Lung (tissue), 12 donors: Measurements from ENCODE around the gene DBNDD1. TPM values are rescaled to one million over a fixed set of nuclear protein-coding genes. Genes with fewer than 3 reads are reported as not detected.
"Not testable (repeated sequence)": the region's sequence is repeated elsewhere in the genome, so short reads cannot be mapped to it uniquely, and the experiment has no call there.

Source experiments
- ATAC-seq: fragments of 200-7000 bp; cut with Tn5 transposase; one replicate; pipeline ENCODE4 v1.9.1; 2020; ENCODE audit warnings: moderate number of reproducible peaks; ENCODE audit not compliant: insufficient read depth, low FRiP score
- DNase-seq, 3 donors: peaks; one replicate each; pipeline ENCODE4 v3.0.0-alpha.2; 2013 to 2017
- H3K27ac ChIP-seq, 2 donors: one replicate each; pipeline ENCODE4 v1.5.1; 2013; ENCODE audit warnings: mild to moderate bottlenecking in 2 of 2, moderate library complexity in 2 of 2, control low read depth in 1 of 2, inconsistent platforms in 1 of 2, low read depth in 1 of 2, low read length in 1 of 2
- H3K27me3 ChIP-seq, 3 donors: one replicate each; pipeline ENCODE4 v1.5.1; 2013; ENCODE audit warnings: low read length in 2 of 3; ENCODE audit not compliant: control insufficient read depth in 3 of 3, insufficient read depth in 3 of 3
- H3K36me3 ChIP-seq, 4 donors: one replicate each; pipeline ENCODE4 v1.5.1; 2013; ENCODE audit warnings: low read length in 4 of 4, mild to moderate bottlenecking in 1 of 4, moderate library complexity in 1 of 4; ENCODE audit not compliant: control insufficient read depth in 4 of 4, insufficient read depth in 4 of 4
- H3K4me1 ChIP-seq, 5 donors: one replicate each; pipeline ENCODE4 v1.5.1; 2013; ENCODE audit warnings: low read length in 5 of 5, mild to moderate bottlenecking in 2 of 5, moderate library complexity in 1 of 5; ENCODE audit not compliant: control insufficient read depth in 5 of 5, insufficient read depth in 5 of 5
- H3K4me3 ChIP-seq: one replicate; pipeline ENCODE4 v1.5.1; 2013; ENCODE audit warnings: mild to moderate bottlenecking, control low read depth, moderate library complexity
- H3K9ac ChIP-seq, 2 donors: one replicate each; pipeline ENCODE4 v1.5.1; 2013; ENCODE audit warnings: low read length in 2 of 2, control low read depth in 1 of 2; ENCODE audit not compliant: insufficient read depth in 1 of 2
- H3K9me3 ChIP-seq, 4 donors: one replicate each; pipeline ENCODE4 v1.5.1; 2013; ENCODE audit warnings: low read length in 3 of 4, mild to moderate bottlenecking in 1 of 4, moderate library complexity in 1 of 4; ENCODE audit not compliant: control insufficient read depth in 4 of 4, insufficient read depth in 3 of 4
- CTCF ChIP-seq: IDR thresholded peaks from 2 replicates; pipeline ENCODE4 v1.5.1; 2012; ENCODE audit warnings: mild to moderate bottlenecking; ENCODE audit errors: control extremely low read depth, extremely low read depth
- WGBS, 2 donors: extraction: QIAGEN DNeasy Blood & Tissue Kit; methylation state at CpG; one replicate each; pipeline ENCODE4 v1.1.7; 2013; 5-methylcytosine and 5-hydroxymethylcytosine counted together
- polyA plus RNA-seq, 2 donors: library from polyadenylated mRNA; stranded (reverse); fragments of 200-250 nt; gene quantifications; one replicate each; pipeline ENCODE4 v1.2.1, GENCODE V29; 2013
- total RNA-seq, 2 donors: library from RNA; depleted of rRNA in 1 of 2; stranded (reverse); fragments of >200 nt in 1 of 2; gene quantifications; one replicate each; pipeline ENCODE4 v1.2.1, GENCODE V29; 2014 to 2021
- donor health status: control.
- donor health status: control.
- donor health status: Bipolar disorder and iron deficiency.
- donor health status: healthy.
- donor health status: DM: yes; HTN: yes; CAD: no.

DBNDD1 gene
- total and polyA plus RNA-seq, 4 donors, result 2.5 to 5.8 (median 4.5) TPM

GRCh38 chr16:90008708-90009145, 10.5 kb downstream of the DBNDD1 start:
- no peak overlapping the region for H3K27ac ChIP-seq
- no peak for DNase-seq
- no peaks in the 10 kb centered on the region for H3K4me1 ChIP-seq
- H3K36me3 ChIP-seq, result no peaks in the 10 kb centered on the region
- H3K9ac ChIP-seq, result no peak overlapping the region
- peak; percentile 27 for ATAC-seq
- no peak for TF ChIP-seq CTCF
- no peaks in the 10 kb centered on the region for H3K9me3 ChIP-seq
- no peaks in the 10 kb centered on the region for H3K27me3 ChIP-seq
- no peak overlapping the region for H3K4me3 ChIP-seq
- WGBS, 2 donors, result 30 to 57% methylated on average over 13 of the region's 13 CpGs

- H3K9me3 ChIP-seq, H3K9ac ChIP-seq, H3K36me3 ChIP-seq, DNase-seq, H3K27me3 ChIP-seq, H3K27ac ChIP-seq, ATAC-seq, H3K4me3 ChIP-seq, H3K4me1 ChIP-seq: not testable (repeated sequence)
- WGBS, 2 donors, result 54 to 70% methylated on average over 13 of the region's 13 CpGs
Measured at GRCh38 chr16:90007635-90008234, 11.5 kb downstream of the DBNDD1 start.

GRCh38 chr16:90007015-90007414, 12.2 kb downstream of the DBNDD1 start:
- H3K4me3 ChIP-seq, result no peak overlapping the region
- TF ChIP-seq CTCF, result no peak

GRCh38 chr16:90005956-90006663, 13.1 kb downstream of the DBNDD1 start:
- H3K27ac ChIP-seq, result no peak overlapping the region
- H3K9me3 ChIP-seq, result no peaks in the 10 kb centered on the region
- no peaks in the 10 kb centered on the region for H3K27me3 ChIP-seq
- ATAC-seq (no peak), DNase-seq (no peak)
- no peaks in the 10 kb centered on the region for H3K4me1 ChIP-seq
- H3K4me3 ChIP-seq, result no peak overlapping the region
- no peak overlapping the region for H3K9ac ChIP-seq
- TF ChIP-seq CTCF, result no peak
- no peaks in the 10 kb centered on the region for H3K36me3 ChIP-seq
- WGBS, 2 donors, result 93 to 94% methylated on average over 37 of the region's 37 CpGs

More at GRCh38 chr16:90007015-90007414, 12.2 kb downstream of the DBNDD1 start:
- no peak overlapping the region for H3K9ac ChIP-seq
- no peaks in the 10 kb centered on the region for H3K27me3 ChIP-seq
- DNase-seq (no peak), ATAC-seq (no peak)
- WGBS, 2 donors, result 87 to 89% methylated on average over 7 of the region's 7 CpGs
- H3K36me3 ChIP-seq, result no peaks in the 10 kb centered on the region
- no peaks in the 10 kb centered on the region for H3K9me3 ChIP-seq
- H3K27ac ChIP-seq, result no peak overlapping the region
- no peaks in the 10 kb centered on the region for H3K4me1 ChIP-seq
